Measurements from ENCODE around the gene NLRP13.

DNA sequence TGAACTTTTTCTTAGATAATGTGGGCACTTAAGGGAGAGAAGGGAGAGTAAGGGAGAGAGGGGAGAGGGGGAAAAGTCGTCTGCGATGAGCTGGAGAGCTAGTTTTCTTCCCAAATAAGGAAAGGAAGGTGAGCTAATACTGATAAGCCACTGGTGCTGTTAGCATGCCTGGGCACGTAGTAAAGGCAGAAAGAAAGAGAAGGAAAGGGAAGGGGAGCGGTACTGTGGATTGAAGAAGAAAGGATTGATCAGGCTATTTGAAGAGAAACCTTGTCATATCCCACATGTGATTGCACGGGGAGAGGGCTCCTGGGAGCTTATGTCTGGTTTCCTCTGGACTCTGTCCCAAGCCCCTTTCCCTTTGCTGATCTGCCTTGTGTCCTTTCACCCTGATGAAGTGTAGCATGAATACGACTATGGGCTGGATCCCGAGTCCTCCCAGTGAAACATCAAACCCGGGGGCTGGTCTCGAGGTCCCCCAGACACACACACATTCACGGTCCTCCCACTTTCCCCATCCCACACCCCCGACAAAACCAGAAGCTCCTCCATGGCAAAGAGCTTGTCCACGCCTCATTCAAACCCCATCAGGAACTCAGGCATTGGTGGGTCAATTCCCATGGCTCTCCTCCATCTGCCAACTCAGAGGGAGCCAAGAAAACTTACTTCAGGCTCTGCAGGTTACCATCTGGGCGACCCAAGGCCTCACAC is 30.6 kb downstream of the NLRP13 start:
- TF ChIP-seq EZH2phosphoT487 (IDR thresholded peaks at IDR 0.05; ENCODE audit: insufficient read depth, low read depth) (no peak), EZH2 (IDR thresholded peaks at IDR 0.05; ENCODE audit: insufficient read depth, poor library complexity, severe bottlenecking) (no peak)

Data from GM23248 (cell line).